Globus pallidus (tissue), 1 donor: Measurements from ENCODE around the gene NOX3.
A peak's percentile ranks its signal among the peaks of the same experiment; 100 is the strongest.
"Not testable (repeated sequence)": the region's sequence is repeated elsewhere in the genome, so short reads cannot be mapped to it uniquely, and the experiment has no call there.

Experiments used
- DNase-seq: peaks from one replicate; pipeline ENCODE4 v3.0.0-alpha.2; 2015; ENCODE audit warnings: low spot score

The NOX3 gene, protein sequence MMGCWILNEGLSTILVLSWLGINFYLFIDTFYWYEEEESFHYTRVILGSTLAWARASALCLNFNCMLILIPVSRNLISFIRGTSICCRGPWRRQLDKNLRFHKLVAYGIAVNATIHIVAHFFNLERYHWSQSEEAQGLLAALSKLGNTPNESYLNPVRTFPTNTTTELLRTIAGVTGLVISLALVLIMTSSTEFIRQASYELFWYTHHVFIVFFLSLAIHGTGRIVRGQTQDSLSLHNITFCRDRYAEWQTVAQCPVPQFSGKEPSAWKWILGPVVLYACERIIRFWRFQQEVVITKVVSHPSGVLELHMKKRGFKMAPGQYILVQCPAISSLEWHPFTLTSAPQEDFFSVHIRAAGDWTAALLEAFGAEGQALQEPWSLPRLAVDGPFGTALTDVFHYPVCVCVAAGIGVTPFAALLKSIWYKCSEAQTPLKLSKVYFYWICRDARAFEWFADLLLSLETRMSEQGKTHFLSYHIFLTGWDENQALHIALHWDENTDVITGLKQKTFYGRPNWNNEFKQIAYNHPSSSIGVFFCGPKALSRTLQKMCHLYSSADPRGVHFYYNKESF

DNA sequence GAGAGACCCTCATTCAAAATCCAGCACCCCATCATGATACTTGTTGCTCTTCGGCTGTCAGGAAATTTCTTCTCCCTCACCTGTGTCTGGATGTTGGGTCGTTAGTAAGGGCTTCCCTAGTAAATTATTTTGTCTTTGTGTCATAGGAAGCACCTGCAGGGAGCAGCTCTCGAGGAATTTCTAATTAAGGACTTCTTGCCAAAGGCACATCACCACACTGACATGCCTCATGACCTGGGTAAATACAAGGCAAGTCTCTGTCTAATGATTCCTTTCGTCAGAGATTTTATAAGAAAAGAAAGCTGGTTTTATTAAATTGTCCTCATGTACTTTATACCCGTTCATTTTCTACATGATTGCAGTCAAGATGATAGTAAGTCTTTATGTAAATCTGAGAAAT lies at the start of gene NOX3:
Gene NOX3 (minus strand): TSS at position 74 of the 400 bp plus-strand sequence. CDS start 39 bp downstream, at position 35.
- no peak for DNase-seq

DNA sequence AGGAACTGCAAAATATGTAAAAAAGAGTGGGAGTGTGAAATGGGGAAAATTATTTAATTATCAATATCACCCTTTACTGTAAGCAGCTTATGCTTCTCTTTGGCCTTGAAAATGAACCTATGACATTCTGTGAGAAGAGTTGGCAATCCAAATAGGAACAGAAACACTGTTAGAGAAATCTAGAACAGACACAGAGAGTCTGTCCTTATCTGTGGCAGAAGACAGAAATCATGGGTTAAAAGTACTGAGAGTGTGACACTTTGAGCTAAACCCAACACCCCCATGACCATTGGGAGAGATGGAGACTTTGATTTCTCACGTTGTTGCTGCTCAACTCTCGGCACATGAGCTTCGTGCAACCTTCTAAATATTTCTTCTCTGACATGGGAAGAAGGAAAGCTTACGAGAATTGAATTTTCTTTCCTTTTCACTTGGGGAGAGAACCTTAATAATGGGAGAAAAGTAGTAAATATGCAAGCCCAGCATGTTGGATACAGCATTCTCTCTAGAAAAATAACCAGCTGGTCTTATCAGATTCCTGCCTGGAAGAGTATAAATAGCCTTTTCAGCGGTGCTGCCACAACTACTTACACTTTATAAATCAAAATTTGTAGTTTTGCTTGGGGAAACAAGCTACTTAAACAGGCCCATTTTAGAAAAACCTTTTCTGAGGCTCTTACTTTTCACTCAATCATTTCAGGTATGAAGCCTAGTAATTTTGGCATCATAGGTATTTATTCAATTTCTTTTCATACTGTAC lies 49.4 kb upstream of the NOX3 start:
- no peak for DNase-seq

DNA sequence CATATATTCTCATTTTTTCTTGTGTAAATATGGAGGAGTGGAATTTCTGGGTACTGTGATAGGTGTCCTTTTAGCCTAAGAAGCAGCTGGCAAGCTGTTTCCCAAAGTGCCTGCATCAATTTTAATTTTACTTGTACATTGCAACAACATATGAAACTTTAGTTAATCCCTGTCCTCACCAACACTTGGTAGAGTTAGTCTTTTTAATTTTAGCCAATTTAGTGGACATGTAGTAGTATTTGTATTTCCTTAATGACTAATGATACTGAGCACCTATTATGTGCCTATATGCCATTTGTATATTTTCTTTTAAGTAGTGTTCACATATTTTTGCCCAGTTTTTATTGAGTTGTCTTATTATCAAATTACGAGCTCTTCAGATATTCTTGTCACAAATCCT lies 46.8 kb upstream of the NOX3 start:
- no peak for DNase-seq

DNA sequence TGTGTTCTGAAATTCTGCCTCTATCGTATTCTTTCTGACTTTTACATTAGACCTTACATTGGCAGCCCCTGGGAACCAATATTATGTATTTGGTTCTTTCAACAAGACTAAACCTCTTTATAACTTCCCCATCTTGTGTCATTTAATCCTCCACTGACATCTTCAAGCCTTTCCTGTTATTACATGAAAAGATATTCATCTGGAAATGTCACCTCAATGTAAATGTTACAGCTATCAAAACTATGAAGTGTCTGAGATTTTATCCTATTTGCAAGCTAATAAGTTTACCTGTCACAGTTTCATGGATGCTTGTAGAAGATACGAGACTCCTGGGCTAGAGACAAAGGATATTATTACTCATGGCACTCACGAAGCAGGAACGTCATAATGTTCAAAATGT lies 43.9 kb upstream of the NOX3 start:
- no peak for DNase-seq

DNA sequence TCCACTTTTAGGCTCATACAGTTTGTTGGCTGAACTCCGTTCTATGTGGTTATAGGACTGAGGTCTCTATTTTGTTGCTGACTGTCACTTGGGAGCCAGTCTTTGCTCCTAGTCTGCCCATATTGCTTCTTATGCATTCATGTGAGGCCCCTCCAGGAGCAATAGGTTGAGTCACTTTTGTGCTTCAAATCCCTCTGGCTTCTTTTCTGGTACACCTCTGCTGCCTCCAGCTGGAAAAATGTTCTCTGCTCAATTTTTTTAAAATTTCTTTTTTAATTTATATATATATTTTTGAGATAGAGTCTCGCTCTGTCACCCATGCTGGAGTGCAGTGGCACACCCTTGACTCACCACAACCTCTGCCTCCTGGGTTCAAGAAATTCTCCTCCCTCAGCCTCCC lies 42.7 kb upstream of the NOX3 start:
- DNase-seq: no peak

DNA sequence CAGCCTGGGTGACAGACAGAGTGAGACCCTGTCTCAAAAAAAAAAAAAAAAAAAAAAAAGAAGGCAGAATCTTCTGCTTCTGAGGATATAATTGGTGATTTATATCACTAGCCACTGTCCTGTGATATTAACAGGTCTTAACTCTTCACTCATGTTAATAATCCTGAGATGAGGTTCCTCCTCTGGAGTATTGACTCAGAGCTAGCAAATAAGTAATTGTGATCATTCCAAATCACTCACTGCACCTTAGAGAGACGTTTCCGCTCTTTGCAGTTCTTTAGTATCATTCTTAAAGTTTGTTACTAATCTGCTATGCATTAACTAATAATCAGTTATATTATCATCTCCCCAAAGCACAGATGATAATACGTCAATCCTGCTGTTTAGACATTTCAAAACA lies 41.6 kb upstream of the NOX3 start:
- DNase-seq: no peak

DNA sequence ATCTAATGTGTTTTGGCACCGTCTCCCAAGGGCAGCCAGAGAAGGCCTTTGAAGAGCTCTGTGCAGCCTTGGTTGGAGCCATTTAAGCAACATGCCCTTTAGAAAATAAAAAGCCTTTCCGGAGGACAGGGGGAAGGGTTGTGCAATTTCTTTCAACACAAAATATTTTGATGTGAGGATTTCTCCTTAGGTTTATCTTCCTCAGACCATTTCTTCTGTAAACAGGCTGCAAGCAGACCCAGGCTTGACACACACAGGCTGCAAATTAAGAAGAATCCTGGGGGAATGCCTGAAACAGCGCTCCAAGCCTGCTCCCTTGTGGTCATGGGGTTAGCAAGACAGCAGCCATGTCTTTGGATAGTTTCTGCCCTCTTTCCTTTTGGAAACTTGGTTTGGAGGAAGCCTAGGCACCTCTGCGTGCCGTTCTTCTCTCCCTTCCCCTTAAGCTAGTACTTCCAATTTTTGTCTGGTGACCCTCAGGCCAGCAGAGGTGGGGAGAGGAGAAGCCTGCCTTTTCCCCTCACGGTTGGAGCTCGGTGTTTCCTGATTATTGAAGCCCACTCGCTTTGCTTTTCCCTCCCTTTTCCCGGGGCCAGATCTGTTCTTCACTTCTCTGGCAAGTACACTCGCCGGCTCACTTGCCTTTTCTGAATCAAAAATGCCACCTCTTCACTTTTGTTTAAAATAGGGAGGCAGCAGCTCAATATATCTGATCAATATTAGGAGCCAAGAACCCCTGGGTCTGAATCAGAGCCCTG lies 39.6 kb upstream of the NOX3 start:
- DNase-seq: peak; percentile 10

DNA sequence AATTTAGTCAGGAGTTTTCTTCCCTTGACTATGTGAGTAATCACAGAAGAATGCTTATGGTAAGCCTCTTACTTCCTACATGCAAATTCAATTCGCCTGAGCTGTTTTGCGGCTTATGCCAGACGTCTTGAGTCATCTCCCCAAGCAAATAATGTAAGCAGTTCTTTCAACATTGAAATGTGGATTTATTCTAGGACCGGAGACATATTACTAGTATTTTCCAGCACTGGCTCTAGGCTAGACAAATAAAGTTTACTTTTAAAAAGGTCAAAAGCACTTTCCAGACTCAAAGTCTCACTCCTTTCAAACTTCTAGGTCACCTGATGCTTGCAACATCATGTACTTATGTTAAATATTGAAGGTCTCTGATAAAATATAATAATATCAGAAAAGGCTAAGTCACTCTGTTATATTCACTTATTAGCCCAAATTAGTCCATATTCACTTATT lies 38.1 kb upstream of the NOX3 start:
- DNase-seq: no peak

DNA sequence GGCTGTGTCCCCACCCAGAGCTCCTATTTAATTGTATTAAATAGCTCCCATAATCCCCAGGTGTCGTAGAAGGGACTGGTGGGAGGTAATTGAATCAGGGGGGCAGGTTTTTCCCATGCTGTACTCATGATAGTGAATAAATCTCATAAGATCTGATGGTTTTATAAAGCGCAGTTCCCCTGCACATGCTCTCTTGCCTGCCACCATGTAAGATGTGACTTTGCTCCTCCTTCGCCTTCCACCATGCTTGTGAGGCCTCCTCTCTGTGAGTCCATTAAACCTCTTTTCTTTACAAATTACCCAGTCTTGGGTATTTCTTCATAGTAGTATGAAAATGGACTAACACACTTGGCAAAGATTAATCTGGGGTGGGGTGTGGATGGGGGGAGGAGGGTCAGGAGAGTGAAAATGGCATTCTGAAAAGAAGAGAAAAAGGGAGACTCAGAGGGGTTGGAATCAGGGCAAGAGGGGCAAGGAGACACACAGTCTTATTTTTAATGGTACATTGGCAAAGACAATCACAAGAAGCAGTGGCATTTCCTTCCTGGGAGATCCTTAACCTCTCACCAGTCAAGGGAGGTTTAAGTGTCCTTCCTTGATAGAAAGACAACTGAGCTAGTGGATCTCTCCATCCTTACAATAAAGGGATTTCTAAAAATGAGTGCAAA lies 37.5 kb upstream of the NOX3 start:
- no peak for DNase-seq

DNA sequence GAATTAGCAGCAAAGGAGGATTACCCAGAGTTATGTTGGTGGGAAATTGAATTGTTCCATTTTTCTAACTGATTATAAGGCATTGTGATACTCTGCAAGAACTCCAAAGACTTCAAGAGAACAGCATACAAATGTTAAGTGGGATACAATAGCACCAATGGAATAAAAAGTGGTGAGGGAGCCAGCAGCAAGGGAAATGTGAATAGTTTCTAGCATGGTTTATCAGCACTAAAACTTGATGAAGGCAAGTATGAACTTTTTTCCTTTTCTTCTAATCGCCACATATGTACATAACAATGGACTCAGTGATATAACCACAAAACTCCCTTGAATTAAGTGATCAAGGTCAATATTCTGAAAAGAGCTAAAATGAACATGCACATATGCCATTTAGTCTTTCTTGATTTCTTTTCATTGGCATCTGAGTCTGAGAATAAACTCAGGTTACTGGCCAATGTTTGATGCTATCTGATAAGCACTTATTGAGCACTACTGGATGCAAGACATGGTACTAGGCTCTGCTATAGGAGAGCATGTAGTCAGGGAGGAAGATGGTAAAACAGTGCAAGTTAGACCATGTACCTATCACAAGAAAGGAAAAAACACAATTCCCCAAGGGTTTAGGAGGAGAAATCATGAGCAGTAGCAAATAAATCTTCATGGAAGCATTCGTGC lies 36.6 kb upstream of the NOX3 start:
- DNase-seq: no peak

DNA sequence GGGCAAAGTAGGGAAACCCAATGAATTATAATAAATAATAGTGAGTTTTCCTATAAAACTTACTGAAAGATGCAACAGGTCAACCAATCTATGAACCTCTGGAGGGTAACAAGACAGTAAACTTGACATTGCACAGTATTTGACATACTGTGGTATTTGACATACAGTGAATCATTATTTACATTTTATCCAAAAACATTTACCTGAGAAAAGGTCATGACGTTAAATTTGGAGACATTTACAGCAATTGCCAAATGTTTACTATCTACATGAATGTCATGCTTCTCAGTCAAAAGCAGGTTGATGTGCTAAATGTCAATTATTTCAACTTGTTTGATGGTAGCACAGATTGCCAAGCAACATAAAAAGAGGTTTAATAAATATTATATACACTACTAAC lies 35.8 kb upstream of the NOX3 start:
- DNase-seq: no peak

DNA sequence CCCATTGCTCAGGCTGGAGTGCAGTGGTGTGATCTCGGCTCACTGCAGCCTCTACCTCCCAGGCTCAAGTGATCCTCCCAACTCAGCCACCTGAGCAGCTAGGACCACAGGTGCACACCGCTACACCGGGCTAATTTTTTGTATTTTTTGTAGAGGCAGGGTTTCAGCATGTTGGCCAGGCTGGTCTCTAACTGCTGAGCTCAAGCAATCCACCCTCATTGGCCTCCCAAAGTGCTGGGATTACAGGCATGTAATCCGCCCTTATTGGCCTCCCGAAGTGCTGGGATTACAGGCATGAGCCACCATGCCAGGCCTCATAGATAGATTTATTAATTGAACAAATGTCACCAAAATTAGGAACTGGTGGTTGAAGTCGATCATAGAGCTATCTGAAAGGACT lies 32.6 kb upstream of the NOX3 start:
- DNase-seq: not testable (repeated sequence)

DNA sequence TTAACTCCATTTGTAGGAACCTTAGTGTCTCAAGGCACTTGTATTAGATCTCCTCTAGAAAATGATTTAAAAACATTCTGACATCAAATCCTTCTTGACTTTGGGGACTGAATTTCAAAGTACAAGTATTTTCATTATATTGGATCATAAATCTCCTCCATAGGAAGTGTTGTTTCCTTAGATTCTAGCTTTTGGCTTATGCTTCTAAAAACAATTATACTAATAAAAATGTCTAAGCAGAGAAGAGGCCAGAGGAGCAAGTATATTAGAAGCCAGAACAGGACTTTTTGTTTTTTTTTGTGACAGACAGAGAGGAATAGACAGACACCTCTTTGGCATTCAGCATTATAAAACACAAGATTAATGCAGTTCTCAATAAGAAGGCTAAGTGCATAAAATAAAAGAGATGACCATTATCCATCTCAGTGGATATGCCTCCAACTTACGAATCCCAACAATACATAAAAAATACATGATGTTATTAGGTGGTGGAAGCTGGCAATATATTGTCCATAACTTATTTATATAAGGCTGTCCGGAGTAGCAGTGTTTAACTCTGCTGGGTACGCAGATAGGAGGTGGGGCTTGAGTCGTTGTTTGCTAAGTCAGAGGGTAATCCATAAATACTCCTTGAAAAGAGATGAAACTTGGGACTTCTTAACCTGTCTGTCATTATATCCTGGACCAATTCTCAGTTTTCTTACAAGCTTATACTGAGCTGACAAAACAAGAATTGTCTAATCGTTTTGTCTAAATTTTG lies 31.9 kb upstream of the NOX3 start:
- no peak for DNase-seq

DNA sequence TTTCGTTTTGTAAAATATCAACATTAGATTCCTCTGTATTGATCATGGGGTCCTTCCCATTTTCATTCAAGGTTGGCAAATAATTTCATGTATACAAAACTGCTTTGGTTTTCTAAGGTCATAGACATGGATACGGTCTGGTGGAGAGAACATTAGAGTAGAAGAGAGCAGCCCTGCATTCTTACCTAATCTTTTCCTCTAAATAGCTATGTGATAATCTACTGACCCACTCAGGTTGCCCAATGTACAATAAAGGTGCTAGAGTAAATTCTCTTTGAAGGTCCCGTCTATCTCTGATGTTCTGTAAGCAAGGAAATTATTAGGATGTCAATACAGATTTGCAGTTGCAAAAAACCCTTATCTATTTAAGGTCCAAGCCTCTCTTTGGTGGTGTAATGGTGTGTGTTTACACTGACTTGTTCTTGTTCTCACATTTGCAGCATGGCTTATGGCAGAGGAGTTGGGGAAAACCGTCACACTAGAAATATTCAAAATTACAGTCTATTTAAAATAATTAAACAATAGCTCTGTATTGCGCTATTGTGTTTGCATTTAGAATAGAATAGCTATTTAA lies 31.2 kb upstream of the NOX3 start:
- no peak for DNase-seq

DNA sequence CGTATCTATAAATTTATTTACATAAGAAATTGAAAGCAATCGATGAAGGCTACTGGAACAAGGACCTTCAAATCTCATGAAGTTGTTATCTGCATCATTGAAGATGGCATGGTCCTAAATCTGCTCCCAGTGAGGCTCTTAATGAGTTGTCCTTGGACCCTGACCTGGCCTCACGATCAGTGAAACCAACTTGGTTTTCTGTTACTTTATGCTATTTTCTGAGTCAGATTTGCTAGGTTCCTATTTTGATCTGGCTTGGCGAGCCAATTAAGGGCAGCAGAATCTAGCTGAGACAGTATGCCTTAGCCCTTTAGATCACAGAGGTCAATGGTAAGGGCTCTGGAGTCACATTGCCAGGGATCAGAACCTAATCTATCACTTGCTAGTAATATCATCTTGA lies 30.1 kb upstream of the NOX3 start:
- no peak for DNase-seq

DNA sequence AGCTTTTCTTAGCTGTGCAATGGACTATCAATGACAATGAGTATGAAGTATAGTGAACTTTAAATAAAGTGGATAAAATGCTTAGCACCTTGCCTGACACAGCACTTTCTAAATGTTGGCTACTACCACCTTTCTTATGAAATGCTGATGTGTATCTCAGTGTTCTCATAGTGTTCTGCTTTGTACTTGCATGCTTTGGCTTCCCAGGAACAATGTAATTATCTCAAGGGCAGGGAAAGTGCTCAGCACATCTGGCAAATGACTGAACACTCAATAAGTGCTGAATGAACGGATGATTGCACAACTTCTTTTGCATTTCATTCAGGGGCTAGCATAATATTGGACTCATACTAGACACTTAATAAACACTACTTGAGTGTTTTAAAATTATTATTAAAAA lies 28.2 kb upstream of the NOX3 start:
- DNase-seq: no peak

DNA sequence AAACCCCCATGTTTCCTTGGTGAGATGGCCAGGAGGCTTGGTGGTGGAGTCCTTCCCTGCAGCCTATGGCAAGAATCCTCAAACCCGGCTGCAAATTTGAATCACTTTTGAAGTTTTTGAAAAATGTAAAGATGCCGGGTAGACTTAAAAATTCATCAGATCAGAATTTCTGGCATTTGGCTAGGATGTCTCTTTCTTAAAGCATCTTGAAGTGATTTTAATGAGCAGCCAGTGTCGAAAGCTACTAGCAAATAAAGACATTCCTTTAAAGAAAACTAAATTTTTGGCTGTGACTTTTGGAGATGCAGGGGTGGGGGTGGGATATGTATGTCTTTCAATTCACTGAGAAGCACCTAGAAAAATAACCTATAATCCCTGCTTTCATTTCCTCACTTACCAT lies 25.6 kb upstream of the NOX3 start:
- no peak for DNase-seq

DNA sequence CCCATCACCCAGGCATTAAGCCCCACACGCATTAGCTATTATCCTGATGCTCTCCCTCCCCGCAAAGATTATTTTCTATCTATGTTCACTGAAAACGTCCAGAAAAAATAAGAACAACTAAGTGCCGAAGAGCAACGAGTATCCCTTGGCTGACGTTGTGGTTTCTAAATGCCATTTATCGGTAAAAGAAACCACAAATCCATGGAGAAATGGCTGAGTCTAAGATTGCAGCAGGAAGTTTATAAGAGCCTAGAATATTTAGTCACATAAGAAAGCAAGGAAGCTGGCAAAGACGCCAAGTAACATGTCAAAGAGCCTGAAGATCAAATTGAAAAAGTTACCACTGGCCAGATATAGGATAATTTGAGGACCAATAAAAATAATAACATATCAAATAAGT lies 18.1 kb upstream of the NOX3 start:
- no peak for DNase-seq

DNA sequence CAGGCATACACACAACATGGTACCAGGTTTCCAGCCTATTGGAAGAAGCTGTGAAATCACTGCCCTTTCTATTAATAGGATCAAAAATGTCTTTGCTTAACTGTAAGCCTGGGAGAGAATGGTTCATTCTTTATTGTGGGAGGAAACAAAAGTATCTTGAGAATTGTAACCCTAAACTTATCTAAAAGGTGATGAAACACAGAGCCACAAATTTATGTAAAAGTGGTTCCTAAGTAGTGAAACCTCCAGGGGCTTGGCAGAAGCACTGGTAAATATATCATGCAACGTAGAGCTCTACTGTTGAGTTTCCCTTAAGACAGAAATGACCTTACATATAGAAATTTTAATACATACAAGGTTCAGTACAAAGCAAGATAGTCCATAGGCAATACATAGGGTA lies 17.2 kb upstream of the NOX3 start:
- no peak for DNase-seq

DNA sequence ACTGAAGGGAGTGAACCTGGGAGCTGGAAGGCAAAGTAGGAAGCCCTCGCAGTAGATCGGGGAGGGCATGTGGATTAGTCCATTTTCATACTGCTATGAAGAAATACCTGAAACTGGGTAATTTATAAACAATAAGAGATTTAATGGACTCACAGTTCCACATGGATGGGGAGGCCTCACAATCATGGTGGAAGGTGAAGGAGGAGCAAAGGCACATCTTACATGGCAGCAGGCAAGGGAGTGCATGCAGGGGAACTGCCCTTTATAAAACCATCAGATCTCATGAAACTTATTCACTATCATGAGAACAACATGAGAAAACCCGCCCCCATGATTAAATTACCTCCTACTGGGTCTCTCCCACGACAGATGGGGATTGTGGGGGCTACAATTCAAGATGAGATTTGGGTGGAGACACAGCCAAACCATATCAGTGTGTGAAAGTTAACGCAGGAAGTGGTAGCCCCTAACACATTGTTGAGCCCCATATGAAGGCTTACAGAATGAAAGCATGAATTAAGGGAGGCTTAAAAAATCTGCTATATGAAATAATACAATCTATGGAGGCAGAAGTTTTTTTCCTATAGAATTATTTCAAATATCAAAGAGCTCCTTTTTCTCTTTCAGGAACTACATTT lies 15.5 kb upstream of the NOX3 start:
- DNase-seq: not testable (repeated sequence)
